HEK293T (cell line): ENCODE results near the gene ADAMTS12.

Experiments used
- CTCF ChIA-PET: fragments of 350-600 bp; formaldehyde crosslinking; extraction: SDS; loops from one replicate; lab custom pipeline; 2021; ENCODE audit warnings: antibody characterized with exemption, inconsistent platforms; lab: Yijun Ruan, JAX
- POLR2A ChIA-PET: fragments of 350-600 bp; formaldehyde crosslinking; extraction: SDS; loops from one replicate; lab custom pipeline; 2020; ENCODE audit warnings: antibody characterized with exemption, inconsistent platforms; lab: Yijun Ruan, JAX
- DNase-seq: peaks from one replicate; pipeline ENCODE4 v3.0.0; 2012; ENCODE audit warnings: mixed read lengths; ENCODE audit errors: extremely low spot score
- ARNT ChIP-seq: fragments of 450-650 bp; IDR thresholded peaks from 2 replicates; pipeline ENCODE4 v1.6.1; 2017; ENCODE audit warnings: mild to moderate bottlenecking
- BHLHE40 ChIP-seq: fragments of 450-650 bp; IDR thresholded peaks from 2 replicates; pipeline ENCODE4 v1.6.1; 2016; ENCODE audit warnings: mild to moderate bottlenecking, moderate library complexity, borderline replicate concordance
- CTBP1 ChIP-seq: fragments of 450-650 bp; IDR thresholded peaks from 2 replicates; pipeline ENCODE4 v1.6.1; 2016; ENCODE audit warnings: borderline replicate concordance
- ELF4 ChIP-seq: fragments of 450-650 bp; IDR thresholded peaks from 2 replicates; pipeline ENCODE4 v1.6.1; 2017; ENCODE audit warnings: antibody characterized with exemption
- FOXA1 ChIP-seq: fragments of 450-650 bp; IDR thresholded peaks from 2 replicates; pipeline ENCODE4 v1.6.1; 2016; ENCODE audit warnings: mild to moderate bottlenecking
- FOXK2 ChIP-seq: fragments of 450-650 bp; IDR thresholded peaks from 2 replicates; pipeline ENCODE4 v1.6.1; 2016; ENCODE audit warnings: mild to moderate bottlenecking
- FOXM1 ChIP-seq: fragments of 450-650 bp; IDR thresholded peaks from 2 replicates; pipeline ENCODE4 v1.6.1; 2017; ENCODE audit warnings: mild to moderate bottlenecking, borderline replicate concordance
- HDGF ChIP-seq: fragments of 450-650 bp; IDR thresholded peaks from 2 replicates; pipeline ENCODE4 v1.6.1; 2017; ENCODE audit warnings: antibody characterized with exemption, borderline replicate concordance
- L3MBTL2 ChIP-seq: fragments of 450-650 bp; conservative IDR thresholded peaks from 2 replicates; pipeline ENCODE4 v1.6.1; 2016; ENCODE audit warnings: mild to moderate bottlenecking
- LEF1 ChIP-seq: fragments of 450-650 bp; IDR thresholded peaks from 2 replicates; pipeline ENCODE4 v1.6.1; 2017; ENCODE audit warnings: mild to moderate bottlenecking, borderline replicate concordance
- NFRKB ChIP-seq: fragments of 450-650 bp; IDR thresholded peaks from 2 replicates; pipeline ENCODE4 v1.6.1; 2016; ENCODE audit warnings: mild to moderate bottlenecking, moderate library complexity
- PKNOX1 ChIP-seq: fragments of 450-650 bp; IDR thresholded peaks from 2 replicates; pipeline ENCODE4 v1.6.1; 2016
- SP1 ChIP-seq: fragments of 450-650 bp; IDR thresholded peaks from 2 replicates; pipeline ENCODE4 v1.6.1; 2017
- SUZ12 ChIP-seq: fragments of 450-650 bp; IDR thresholded peaks from 2 replicates; pipeline ENCODE4 v1.6.1; 2016; ENCODE audit warnings: mild to moderate bottlenecking
- TARDBP ChIP-seq: fragments of 450-650 bp; IDR thresholded peaks from 2 replicates; pipeline ENCODE4 v1.6.1; 2016
- ZNF384 ChIP-seq: fragments of 450-650 bp; IDR thresholded peaks from 2 replicates; pipeline ENCODE4 v1.6.1; 2016

Gene ADAMTS12

GRCh38 chr5:33827018-33827707 lies 64.6 kb downstream of the ADAMTS12 start:
- CTCF ChIA-PET, result no interaction called here
- TF ChIP-seq ELF4 (no peak), FOXM1 (no peak), FOXA1 (no peak), PKNOX1 (no peak), SP1 (no peak), ZNF384 (no peak), ARNT (no peak), CTBP1 (no peak), FOXK2 (no peak), NFRKB (no peak), HDGF (no peak), BHLHE40 (no peak), SUZ12 (no peak), TARDBP (no peak), LEF1 (no peak), L3MBTL2 (no peak)
- POLR2A ChIA-PET, result no interaction called here
- no peak for DNase-seq

GRCh38 chr5:33824516-33825195 lies 67.1 kb downstream of the ADAMTS12 start:
- CTCF ChIA-PET, result no interaction called here
- POLR2A ChIA-PET, result no interaction called here
- TF ChIP-seq FOXM1 (no peak), SUZ12 (no peak), HDGF (no peak), PKNOX1 (no peak), FOXA1 (no peak), SP1 (no peak), CTBP1 (no peak), ELF4 (no peak), BHLHE40 (no peak), NFRKB (no peak), FOXK2 (no peak), LEF1 (no peak), ZNF384 (no peak), L3MBTL2 (no peak), ARNT (no peak), TARDBP (no peak)
- DNase-seq, result no peak

- POLR2A ChIA-PET, result no interaction called here
- TF ChIP-seq FOXA1 (no peak), BHLHE40 (no peak), ARNT (no peak), FOXK2 (no peak), CTBP1 (no peak), LEF1 (no peak), NFRKB (no peak), SUZ12 (no peak), SP1 (no peak), ZNF384 (no peak)
- CTCF ChIA-PET, result no interaction called here
- no peak for DNase-seq
Measured at GRCh38 chr5:33817301-33817700, 74.5 kb downstream of the ADAMTS12 start.

- no peak for TF ChIP-seq PKNOX1
- TF ChIP-seq SP1, result no peak
- TF ChIP-seq BHLHE40, result no peak
- TF ChIP-seq FOXA1, result no peak
- no peak for TF ChIP-seq SUZ12
- no peak for TF ChIP-seq ARNT
- TF ChIP-seq FOXK2, result no peak
- no peak for TF ChIP-seq TARDBP
- no peak for TF ChIP-seq ELF4
- TF ChIP-seq CTBP1, result no peak
- no peak for TF ChIP-seq FOXM1
- no peak for TF ChIP-seq NFRKB
- TF ChIP-seq LEF1, result no peak
- TF ChIP-seq HDGF, result no peak
- ChIA-PET POLR2A (no interaction called here), CTCF (no interaction called here)
- DNase-seq, result no peak
Measured at GRCh38 chr5:33816791-33817190, 75.0 kb downstream of the ADAMTS12 start.

GRCh38 chr5:33812746-33813145 lies 79.0 kb downstream of the ADAMTS12 start:
- POLR2A ChIA-PET, result no interaction called here
- CTCF ChIA-PET, result no interaction called here
- DNase-seq, result no peak
- no peak for TF ChIP-seq L3MBTL2
- no peak for TF ChIP-seq SUZ12
- no peak for TF ChIP-seq TARDBP
- no peak for TF ChIP-seq PKNOX1
- TF ChIP-seq CTBP1, result no peak
- TF ChIP-seq NFRKB, result no peak
- no peak for TF ChIP-seq FOXK2
- no peak for TF ChIP-seq ARNT
- TF ChIP-seq FOXA1, result no peak
- no peak for TF ChIP-seq LEF1
- no peak for TF ChIP-seq ZNF384
- no peak for TF ChIP-seq HDGF
- no peak for TF ChIP-seq FOXM1
- no peak for TF ChIP-seq SP1
